GM21367 (cell line): ENCODE results near the gene SLPI.

Experiments
- ATAC-seq: cut with Tn5 transposase; IDR thresholded peaks from one replicate; pipeline ENCODE4 v1.9.1; 2021; ENCODE audit not compliant: unreplicated experiment

SLPI gene, protein sequence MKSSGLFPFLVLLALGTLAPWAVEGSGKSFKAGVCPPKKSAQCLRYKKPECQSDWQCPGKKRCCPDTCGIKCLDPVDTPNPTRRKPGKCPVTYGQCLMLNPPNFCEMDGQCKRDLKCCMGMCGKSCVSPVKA

DNA sequence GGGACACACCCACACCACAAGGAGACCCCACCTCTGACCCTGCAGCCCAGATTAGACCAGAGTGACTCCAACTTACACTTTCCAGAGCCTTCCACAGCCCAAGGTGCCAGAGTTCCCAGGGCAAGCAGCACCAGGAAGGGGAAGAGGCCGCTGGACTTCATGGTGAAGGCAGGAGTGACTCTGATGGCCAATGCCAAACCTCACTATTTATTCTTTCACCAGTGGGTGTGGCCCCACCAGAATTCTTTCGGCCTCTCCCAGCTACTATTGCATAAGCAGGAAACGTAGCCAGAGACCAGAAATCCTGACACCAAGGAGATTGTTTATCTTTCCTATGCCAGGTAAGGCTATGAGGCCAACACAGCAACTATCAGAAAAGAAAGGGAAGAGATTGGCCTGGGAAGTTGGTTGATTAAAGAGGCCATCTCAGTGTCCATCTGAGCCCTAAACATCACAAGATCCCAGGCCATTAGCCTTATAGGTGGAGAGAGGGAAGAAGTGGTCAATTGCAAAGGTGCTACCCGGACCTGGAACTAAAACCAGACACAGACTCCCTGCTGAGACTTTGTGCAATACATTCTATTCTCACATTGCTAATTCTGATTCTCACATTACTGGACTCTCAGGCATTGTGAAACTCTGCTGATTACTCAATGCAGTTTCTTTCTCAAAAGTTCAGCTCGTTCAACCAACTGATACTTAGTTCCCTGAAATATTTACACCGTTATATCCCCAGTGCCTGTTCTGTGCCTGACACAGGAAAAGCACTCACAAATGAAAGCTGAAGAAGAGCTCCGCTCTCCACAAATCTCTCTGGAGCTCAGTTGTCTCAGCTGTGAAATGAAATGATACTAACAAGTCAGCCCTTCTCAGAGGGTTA, at the start of gene SLPI:
Gene SLPI, minus strand, starts transcription at position 182 of the 880 bp plus-strand sequence. Its CDS starts 21 bp downstream, at position 161.
- no peak for ATAC-seq

DNA sequence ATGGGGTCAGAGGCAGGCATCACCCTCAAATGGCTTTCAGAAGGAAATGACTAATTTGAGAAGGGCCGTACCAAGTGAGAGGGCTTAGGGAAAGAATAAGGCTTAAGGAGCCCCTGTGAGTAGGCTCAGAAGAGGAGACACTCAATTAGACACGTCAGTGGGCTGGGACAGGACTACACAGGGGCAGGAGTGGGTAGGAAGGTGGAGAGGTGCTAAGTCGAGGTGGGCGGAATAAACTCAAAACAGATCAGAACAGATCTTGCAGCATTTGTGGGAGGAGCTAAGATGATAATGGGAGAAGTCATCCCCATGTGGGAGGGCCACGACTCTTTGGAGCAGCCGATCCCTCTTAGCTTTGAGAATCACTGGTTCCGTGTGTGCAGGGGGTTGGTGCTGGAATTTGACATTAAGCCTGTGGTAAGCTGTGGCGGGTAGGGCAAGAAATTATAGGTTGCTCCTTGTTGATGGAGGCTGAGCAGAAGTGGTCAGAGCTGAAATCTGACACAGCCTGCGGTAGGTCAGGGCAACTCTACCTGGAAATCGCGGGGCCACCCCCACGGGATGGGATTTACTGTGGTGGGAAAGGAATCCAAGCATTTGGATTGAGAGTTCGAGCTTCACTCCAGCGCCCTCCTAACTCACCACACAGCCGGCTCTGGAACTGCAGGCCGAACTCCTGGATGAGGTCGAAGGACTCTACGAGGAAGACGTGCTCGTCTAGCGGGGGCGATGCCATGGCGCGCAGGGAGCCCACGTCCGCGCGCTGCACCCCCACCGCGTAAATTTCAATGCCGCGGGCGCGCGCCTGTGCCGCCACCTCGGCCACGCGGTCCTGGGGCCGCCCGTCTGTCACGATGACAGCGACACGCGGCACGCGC, 49.5 kb upstream of the SLPI start:
- no peak for ATAC-seq

DNA sequence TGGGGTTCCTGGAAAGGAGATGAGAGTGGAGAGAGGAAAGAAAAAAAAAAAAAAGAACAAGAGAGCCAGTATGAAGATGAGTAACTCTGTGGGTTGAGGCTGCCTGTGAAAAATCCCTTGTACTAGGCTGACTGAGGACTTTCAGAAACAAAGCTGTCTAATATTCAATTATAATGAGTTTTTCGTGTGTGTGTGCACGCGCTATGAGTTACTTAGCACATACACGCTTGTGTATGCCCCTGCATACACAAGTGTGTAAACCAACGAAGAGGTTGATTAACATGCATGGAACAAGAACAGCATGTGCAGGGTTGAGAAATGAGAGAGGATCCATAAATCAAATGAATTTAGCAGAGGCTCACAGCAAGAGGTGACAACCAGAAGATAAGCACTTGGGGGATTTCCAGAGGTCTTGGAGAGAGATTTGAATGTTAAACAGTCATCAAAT, 47.5 kb upstream of the SLPI start:
- ATAC-seq: no peak

DNA sequence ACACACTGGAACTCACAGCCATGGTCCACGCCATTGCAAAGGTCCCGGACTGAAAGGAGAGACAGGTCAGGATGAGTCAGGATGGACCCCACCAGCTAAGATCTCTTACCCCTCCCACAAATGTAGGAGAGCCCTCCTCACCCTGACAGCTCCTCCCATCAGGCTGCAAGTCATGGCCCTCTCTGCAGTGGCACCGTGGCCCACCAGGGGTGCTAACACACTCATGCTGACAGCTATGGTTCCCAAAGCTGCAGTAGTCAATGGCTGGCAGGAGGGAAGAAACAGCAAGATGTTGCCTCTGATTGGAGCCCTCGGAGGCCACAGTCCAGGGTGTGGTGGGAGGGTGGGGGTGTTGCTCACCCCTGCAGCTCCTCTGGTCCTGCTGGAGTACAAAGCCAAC, 46.6 kb upstream of the SLPI start:
- ATAC-seq: no peak

DNA sequence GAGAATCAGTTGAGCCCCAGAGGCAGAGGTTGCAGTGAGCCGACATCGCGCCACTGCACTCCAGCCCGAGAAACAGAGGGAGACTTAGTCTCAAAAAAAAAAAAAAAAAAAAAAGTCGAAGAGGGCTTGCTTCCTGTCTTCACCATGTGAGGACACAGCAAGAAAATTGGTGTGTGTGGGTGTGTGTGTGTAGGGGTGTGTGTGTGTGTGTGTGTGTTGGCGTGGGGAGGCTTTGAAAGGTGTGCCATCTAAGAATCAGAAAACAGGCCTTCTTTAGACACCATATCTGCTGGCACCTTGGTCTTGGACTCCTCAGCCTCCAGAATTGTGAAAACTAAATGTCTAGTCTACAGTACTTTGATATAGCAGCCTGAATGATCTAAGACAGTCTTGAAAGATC, 45.4 kb upstream of the SLPI start:
- no peak for ATAC-seq

DNA sequence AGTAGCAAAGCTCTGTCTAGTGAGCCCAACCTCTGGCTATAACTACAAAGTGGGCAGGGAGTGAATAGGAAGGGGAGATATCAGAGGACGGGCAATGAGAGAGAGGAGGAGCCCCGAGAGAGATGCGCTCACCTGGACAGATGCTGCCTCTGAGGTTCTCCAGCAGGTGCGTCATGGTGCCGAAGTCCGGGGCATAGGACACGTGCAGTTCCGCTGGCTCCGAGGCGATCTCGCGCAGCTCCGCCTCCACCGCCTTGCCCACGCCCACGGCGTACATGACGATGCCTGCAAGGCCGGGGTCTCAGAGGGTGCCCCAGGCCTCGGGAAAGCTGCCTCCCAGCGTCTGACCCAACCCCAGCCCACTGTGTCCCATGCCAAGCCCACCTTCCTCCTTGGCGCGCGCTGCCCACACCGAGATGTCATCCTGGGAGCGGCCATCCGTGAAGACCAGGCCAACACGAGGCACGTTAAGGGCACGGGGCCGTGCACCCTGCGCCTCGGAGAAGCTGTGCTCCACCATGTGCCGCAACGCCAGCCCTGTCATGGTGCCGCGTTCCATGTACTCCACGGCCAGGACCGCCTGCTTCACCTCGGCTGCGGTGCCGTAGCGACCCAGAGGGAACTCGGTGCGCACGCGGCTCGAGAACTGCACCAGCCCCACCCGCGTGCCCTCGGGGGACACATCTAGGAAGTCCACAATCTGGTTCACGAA, 43.6 kb upstream of the SLPI start:
- ATAC-seq: no peak

DNA sequence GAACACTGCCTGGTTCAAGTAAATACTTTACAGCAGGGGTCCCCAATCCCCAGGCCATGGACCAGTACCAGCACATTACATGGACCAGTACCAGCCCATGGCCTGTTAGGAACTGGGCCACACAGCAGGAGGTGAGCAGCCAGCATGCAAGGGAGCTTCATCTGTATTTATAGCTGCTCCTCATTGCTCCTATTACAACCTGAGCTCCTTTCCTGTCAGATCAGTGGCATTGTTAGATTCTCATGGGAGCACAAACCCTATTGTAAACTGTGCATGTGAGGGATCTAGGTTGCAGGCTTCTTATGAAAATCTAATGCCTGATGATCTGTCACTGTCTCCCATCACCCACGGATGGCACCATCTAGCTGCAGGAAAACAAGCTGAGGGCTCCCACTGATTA, 40.3 kb upstream of the SLPI start:
- no peak for ATAC-seq

DNA sequence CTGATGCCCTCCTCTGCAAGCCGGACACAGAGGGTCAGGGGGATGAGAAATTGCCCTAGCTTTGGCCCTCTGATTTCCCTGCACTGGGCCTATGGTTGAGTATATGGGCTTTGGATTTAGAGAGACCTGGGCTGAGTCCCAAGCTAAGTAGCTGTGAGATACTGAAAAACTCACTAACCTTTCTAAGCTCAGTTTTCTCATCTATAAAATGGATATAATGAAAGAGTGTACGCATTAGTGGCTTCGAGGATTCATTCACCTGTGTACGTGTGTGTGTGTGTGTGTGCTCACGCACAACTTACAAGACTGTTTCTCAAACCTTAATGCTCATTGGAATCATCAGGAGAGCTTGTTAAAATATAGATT, 39.6 kb upstream of the SLPI start:
- ATAC-seq: no peak

DNA sequence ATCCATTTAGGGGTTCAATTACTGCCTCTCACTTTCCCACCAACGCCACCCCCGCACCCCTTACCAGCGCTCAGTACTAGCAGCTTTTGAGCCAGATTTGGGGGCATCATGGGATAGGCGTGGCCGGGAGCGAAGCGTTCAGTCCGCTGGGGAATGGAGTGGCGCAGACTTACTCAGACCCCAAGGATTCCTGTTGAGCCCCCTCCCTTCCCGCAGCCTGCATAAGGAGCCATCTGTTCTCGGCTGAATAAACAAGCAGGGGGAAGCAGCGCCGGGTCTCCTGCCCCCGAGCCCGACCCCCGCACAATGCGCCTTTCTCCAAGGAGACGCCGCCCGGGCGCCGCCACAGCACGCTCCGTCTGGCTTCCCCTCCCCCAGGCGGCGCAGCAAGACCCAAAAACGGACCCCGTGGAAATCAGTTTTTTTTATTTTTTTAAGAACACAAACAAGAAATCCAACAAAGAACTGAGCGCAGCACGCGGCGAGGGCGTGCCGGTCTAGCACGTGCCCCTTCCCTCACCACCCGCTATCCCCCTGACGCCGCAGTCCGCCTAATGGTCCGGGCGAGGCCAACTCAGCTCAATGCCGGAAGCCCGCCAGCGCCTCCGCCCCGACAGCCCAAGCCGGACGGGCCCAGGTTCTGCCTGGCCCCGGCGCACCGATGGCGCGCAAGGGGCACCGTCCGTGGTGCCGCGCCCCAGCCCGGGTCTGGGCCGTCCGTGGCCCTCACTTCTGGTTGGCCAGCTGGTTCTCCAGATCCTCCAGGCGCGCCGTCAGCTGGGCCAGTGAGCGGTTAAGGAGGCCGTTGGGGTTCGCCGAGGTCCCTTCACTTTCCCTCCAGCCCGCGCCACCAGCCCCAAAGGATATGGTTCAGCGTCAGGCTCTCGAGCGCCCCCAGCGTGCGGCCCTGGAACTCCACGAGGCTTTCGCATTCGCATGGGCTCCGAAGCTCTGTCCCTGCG, 39.0 kb upstream of the SLPI start:
- no peak for ATAC-seq

DNA sequence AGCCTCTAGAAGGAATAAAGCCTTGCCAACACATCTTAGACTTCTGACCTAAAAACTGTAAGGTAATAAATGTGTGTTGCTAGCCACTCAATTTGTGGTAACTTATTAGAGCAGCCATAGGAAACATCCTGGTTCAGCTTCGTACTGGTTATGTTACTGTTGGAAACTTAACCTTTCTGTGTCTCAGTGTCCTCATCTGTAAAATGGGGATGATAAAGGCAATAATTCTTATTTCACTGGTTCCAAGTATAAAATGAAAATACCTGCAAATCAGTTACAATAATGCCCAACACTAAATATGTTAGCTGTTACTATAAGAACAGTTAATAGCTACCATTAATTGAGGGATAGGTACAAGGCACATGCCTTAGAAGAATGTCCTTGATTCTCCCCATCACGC, 38.0 kb upstream of the SLPI start:
- ATAC-seq: no peak

DNA sequence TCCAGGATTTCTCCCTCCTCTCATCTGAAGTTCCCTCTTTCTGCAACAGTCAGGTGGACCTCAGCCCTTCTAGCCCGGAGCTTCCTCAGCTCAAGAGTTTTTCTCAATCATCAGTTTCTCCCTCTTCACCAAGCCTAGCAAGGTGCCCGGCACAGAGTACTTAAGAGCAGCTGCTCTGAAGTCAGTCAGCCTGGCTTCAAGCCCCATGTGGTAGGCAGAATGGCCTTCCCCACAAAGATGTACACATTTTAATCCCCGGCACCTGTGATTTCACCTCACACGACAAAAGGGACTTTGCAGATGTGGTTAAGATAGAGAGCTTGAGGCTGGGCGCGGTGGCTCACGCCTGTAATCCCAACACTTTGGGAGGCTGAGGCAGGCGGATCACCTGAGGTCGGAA, 37.2 kb upstream of the SLPI start:
- ATAC-seq: no peak

DNA sequence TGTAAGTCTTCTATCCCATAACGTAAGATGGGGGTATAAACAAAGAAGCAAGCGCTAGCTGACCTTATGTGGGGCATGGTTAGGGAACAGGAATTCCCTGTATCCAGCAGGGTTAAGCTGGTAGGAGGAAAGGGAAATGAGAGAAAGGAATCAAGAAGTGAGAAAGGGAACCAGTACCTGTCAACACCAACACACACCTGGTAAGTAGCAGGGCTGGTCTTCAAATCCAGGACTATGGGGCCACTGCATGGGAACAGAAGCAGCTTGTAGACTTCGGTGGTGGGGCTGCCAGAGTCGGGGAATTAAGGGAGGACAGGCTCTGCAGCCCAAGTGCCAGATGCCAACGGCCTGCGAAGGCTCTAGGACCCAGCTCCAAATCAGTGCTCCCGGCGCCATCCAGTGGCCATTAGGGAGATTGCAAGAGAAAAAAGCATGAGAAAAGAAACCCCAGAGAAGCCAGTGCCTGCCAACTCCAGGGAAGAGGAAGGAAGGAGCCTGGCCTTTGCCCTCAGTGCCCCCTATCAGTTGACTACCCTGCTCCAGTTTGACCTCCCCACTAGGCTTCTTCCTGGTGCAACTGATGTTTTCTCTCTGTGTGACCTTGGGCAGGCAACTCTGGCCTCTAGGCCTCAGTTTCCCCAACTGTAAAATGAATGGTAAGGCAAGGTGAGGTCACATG, 36.5 kb upstream of the SLPI start:
- no peak for ATAC-seq

DNA sequence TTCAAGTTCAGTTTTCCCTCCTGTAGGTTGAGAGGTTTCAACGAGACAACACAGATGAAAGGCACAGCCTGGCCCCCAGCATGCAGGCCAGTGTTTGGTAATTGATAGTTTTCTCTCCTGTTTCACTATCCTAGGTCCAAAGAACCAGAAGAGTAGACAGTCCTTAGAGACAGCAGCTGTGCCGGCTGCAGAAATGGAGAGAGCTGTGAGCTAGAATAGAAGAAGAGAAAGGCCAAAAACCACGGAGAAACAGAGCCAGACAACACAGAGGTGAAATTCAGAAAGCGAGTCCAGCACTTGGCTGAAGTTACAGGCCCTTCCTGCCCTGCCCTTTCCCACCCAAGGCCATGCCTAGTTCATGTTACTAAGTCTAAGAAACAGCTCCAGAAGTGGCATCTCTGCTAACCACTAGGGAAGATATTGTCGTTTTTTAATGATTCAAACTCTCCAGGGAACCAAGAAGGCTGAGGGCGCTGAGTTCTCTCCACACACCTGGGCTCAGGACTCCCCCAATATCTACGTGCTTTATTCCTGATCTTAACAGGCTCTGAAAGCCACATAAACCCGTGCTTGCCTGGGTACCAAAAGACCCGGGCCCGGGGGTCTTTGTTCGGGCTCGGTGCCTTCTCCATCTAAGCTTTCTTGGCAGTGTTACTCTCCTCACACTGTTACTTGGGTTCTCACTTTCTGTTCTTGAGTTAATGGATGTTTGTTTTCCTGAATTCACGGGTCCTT, 35.7 kb upstream of the SLPI start:
- no peak for ATAC-seq

DNA sequence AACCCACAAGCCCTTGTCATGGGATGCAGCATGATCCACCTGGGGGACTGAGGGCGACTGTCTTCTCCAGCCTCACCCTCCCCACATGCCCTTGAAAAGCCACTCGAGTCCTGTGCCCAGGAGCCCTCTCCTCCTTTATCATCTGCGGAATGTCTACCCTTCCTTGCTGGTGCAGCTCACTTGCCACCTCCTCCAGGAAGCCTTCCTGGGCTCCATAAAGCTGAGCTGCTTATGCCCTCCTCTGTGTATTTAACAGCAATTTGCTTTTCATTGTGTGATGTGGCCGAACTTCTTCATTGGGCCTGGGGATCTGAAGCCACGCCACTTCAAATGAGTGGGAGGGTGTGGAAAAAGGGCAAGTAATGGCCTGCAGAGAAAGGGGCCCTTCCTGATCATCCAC, 34.5 kb upstream of the SLPI start:
- ATAC-seq: no peak

DNA sequence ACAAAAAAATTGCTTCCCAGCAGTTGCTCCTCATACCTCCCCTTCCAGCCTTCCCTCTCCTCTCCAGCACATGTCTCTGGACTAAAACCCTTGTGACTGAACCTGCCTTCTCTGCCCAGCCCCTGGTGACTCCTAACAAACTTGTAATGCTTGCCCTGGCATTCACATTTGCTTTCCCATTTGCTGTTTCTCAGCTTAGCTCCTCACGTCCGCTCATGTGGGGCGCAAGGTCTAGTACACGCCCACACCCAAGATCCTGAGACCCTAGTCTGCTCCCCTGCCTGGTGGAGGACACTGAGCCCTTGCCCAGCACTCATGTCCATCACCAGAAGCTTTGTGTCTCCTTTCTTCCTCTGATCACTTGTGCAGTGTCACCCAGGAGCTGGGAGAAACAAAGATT, 34.0 kb upstream of the SLPI start:
- ATAC-seq: no peak

DNA sequence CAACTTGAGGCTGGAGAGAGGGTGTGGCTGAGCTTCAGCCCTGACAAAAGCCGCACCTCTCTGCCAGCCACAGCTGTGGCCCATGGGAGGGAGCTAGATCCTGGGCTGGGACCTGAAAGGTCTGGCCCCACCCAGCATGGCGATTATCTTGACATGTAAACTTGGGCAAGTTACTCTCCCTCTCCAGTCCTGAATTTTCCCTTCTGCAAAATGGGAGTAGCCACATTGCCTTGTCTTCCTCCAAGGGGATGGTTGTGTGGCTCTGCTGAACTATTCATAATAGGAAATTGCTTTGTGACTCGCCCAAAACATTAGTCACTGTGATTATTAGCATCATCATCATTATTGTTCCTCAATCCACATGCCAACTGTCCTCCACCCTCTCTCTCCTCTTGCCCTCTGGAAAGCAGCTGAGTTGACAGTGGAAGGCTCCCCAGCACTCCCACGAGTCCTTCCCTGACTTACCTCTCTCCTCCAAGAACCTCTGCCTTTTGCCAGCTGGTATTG, 29.2 kb upstream of the SLPI start:
- no peak for ATAC-seq

DNA sequence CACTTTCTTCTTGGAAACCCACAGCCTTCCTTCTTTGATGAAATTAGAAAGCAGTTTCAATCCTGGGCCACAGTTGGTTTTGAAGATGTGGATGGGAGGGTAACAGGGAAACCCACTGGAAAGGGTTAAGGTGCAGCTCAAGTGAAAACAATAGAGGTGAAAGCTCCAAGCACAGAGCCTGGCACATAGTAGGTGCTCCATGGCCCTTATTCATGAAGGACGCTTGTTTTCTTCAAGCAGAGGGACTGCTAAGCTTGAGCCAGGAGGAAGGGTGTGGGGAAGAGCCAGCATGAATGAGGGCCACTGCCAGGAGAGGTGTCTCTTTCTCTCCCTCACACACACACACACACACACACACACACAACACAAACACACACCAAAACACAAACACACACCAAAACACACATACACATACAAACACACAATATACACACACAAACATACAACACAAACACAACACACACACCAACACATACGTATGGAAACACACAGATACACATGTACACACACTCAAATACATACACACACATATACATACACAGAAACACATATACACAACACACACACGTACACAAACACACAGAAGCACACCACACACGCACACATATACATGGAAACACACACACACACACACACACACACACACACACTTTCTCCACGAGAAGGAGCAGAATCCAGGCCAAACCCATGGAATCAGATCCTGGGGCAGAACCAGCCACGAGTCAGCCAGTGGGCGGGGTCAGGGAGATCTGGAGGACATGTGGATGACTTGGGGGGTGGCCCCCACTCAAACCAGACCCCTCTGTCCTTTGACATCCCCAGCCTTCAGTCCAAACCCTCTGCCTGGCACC, 28.6 kb upstream of the SLPI start:
- ATAC-seq: no peak

DNA sequence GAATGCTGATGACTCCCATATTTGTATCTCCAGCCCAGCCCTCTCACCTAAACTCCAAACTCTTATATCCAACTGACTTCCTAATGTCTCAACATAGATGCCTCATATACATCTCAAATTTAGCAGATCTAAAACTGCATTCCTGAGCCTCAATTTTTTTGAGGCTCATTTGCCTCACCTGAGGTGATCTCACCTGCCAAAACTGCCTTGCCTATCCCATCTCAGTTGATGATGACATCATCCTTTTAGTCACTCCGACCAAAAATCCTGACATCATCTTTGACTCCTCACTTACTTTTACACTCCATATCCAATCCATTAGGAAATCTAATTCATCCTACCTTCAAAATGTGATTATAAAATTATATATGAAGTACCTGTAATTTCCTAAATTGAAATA, 25.6 kb upstream of the SLPI start:
- no peak for ATAC-seq
